NCI-H524 treated with DMSO at 0.1 percent for 48 hours (cell line): ENCODE data around the gene BRF1.
A peak's percentile ranks its signal among the peaks of the same experiment; 100 is the strongest.
"Not testable (repeated sequence)": the region's sequence is repeated elsewhere in the genome, so short reads cannot be mapped to it uniquely, and the experiment has no call there.

Experiments used
- DNase-seq: peaks from one replicate; lab custom pipeline; 2025; lab: John Stamatoyannopoulos, UW

The BRF1 gene

GRCh38 chr14:105287249-105288102 lies 13.3 kb downstream of the BRF1 start:
- DNase-seq, result no peak

DNA sequence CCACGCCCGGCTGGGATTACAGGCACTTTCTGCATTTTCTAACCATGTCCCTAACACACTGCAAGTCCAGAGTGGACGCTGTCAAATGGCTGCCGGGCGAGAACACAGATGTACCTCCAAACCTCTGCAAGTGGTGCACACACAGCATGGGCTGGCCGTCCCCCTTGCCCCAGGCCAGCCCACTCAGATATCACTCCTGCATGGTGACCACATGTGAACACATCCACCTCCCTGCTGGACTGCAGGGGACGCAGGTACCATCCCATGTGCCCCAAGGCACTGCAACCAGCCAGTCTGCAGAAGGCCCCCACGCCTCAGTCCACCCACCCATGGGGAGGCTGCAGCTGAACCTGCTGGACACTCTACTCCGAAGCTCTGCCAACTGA lies 14.0 kb downstream of the BRF1 start:
- no peak for DNase-seq

DNA sequence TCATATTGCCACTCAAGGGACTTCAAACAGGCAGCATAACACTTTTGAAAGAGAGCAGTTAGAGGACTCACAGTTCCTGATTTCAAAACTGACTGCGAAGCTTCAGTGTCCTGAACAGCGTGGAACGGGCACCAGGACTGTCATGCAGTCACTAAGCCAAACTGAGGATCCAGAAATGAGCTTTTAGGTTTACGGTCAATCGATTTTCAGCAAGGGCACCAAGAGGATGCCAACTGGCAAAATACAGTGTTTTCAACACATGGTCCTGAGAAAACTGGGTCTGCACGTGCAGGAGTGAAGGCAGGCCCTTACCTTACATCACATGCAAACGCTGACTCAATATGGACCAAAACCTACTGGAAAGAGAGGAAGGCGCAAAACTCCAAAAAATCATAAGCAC lies 15.6 kb downstream of the BRF1 start:
- no peak for DNase-seq

GRCh38 chr14:105283899-105284298 lies 16.9 kb downstream of the BRF1 start:
- DNase-seq, result no peak

GRCh38 chr14:105283028-105283427 lies 17.8 kb downstream of the BRF1 start:
- no peak for DNase-seq

- DNase-seq, result no peak
Measured at GRCh38 chr14:105282098-105282725, 18.6 kb downstream of the BRF1 start.

DNA sequence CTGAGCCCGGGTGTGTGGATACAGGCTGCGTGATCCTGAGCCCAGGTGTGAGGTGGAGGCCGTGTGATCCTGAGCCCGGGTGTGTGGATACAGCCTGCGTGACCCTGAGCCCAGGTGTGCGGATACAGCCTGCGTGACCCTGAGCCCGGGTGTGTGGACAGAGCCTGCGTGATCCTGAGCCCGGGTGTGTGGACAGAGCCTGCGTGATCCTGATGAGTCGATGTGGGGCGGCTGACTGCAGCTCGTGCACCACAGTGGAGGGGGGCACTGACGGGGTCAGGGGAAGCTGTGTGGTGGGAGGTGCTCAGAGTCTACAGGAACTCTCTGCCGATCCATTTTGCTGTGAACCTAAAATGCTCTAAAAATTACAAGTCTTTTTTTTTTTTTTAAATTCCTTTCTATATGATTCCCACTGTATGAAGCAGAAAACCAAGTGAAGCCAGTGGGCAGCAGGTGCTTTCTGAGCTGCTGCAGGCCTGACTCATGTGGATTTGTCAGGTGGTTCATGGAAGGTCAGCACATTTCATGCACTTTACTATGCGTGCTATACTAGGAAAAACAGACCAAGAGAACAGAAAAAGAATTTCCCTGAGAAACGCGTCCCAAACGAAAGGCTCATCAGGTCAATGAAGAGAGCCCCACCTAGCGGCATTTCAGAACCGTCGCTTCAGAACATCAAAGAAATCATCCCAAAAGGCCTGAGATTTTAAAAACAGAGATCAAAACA lies 19.3 kb downstream of the BRF1 start:
- DNase-seq, result peak; percentile 8

DNA sequence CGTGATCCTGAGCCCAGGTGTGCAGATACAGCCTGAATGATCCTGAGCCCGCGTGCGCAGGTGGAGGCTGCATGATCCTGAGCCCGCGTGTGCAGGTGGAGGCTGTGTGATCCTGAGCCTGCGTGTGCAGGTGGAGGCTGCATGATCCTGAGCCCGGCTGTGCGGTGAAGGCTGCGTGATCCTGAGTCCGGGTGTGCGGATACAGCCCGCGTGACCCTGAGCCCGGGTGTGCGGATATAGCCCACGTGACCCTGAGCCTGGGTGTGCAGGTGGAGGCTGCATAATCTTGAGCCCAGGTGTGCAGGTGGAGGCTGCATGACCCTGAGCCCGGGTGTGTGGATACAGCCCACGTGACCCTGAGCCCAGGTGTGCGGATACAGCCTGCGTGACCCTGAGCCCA lies 20.3 kb downstream of the BRF1 start:
- DNase-seq, result no peak

DNA sequence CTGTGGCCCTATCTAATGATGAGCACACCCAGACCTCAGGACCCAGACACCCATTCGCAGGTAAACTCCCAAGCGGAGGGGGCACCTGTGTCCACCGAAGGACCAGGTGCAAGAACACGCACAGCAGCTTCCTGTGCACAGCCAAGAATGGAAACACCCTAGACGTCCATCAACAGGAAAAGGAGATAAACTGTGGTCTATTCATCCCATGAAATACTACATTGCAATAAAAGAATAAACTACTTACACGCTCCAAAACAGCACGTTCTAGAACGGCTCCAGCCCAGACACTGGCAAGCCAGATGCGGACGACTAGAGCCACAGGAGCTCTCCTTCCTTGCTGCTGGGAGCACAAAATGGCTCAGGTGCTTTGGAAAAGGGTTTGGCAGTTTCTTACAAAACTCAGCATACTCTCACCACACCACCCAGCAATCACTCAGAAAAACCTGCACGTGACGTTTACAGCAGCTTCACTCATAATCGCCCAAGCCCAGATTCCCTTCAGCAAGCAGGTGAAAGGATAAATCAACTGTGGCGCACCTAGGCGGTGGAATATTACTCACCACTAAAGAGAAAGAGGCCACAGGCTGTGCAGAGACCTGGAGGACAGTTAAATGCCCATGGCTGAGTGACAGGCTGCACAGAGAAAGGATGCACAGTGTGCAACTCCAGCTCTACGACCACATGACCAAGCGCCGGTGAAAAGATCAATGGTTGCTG lies 21.0 kb downstream of the BRF1 start:
- DNase-seq, result no peak

DNA sequence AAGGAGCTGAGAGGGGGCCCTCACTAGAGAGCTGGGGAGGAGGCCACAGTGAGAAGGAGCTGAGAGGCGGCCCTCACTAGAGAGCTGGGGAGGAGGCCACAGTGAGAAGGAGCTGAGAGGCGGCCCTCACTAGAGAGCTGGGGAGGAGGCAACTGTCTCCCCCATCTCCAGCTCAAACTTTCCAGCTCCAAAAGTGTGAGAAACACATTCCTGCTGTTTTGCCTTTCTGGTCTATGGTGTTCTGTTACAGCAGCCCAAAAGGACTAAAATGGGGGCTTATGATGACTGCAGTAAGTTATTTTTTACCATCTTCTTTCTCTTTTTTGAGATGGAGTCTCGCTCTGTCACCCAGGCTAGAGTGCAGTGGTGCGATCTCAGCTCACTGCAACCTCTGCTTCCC lies 23.4 kb downstream of the BRF1 start:
- DNase-seq, result not testable (repeated sequence)

DNA sequence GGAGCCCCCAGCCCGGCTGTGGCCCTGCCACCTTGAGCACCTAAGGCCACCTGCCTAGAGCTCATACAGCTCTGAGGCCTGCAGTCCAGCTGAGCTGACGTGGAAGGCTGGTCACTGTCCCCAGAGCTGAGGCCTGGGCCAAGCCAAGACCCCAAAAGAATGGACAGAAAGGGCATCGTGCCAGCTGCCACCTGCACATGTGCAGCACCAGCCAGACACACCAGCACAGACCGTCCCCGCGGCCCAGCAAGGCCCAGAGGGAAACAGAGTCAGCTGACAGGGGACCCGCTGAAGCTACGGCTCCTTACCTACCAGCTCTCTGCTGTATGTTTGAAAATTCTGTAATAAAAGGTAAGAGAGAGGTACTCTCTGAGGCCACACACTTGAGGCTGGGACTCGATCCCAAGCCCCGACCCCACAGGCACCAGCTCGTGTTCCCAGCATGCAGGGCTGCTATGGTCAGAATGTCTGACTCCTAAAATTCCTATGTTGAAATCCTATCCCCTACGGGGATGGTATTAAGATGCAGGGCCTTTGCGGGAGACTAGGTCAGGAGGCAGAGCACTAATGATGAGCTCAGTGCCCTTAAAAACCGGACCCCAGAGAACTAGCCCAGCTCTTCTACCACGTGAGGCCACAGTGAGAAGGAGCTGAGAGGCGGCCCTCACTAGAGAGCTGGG lies 25.4 kb downstream of the BRF1 start:
- no peak for DNase-seq

DNA sequence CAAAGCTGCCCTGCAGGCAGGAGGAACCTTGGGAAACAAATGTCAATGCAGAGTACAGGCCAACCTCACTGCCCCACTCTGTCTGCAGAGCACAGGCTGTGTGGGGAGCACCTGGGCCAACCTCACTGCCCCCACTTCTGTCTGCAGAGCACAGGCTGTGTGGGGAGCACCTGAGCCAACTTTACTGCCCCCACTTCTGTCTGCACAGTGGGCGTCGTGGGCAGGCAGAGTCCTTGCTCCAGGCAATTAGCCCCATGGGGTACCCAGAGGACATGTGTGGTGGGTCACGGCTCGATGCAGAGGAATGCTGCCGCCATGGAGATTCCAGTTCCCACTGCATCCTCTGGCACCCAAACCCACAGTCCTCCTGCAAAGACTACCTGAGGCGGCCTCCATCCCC lies 26.2 kb downstream of the BRF1 start:
- no peak for DNase-seq

- DNase-seq, result no peak
Measured at GRCh38 chr14:105273062-105273461, 27.7 kb downstream of the BRF1 start.

DNA sequence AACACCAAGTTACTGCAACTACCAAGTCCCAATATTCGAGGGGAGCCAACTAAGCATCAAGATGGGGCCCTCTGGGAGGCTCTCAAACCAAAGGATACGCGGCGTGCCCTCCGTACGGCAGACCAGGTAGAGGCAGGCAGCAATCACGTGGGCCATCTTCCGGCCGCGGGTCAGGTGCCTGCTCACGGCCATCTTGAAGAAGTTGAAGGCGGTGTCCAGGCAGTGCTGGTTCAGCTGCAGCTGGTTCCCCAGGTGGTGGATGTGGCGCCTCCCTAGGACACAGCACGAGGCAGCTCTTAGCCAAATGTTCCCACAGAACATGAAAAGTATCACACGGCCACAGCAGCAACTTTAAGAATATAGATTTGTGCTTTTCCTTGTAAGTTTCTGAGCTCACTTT lies 28.2 kb downstream of the BRF1 start:
- DNase-seq, result no peak

- DNase-seq, result no peak
Measured at GRCh38 chr14:105271224-105271890, 29.4 kb downstream of the BRF1 start.

GRCh38 chr14:105269405-105269804 lies 31.4 kb downstream of the BRF1 start:
- no peak for DNase-seq

DNA sequence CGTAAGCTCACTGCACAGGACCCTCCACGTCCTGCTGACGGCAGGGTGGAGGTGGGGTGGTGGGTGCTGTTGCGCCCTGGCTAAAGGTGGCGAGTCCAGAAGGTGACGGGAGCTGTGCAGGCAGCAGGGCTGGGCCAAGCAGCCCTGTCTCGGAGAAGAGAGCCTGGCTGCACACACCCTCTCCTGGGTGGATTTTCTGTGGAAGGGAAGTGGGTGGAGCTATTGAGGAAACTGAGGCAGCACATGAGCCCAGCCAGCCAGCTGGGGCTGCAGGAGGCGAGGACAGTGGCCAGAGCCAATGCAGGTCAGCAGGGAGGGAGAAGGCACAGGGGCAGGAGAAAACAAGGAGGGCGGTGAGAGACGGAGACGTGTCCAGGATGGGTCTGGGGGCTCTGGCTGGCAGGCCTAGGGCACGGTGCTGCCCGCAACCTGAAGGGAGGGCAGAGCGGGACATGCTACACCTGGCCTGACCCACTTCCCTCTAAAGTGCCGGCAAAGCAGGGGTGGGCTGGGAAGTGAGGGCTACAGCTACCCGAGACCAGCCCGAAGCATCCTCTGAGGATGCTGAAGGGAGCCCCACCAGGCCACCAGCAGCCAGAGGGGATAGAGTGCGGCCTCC lies 32.0 kb downstream of the BRF1 start:
- DNase-seq, result no peak

DNA sequence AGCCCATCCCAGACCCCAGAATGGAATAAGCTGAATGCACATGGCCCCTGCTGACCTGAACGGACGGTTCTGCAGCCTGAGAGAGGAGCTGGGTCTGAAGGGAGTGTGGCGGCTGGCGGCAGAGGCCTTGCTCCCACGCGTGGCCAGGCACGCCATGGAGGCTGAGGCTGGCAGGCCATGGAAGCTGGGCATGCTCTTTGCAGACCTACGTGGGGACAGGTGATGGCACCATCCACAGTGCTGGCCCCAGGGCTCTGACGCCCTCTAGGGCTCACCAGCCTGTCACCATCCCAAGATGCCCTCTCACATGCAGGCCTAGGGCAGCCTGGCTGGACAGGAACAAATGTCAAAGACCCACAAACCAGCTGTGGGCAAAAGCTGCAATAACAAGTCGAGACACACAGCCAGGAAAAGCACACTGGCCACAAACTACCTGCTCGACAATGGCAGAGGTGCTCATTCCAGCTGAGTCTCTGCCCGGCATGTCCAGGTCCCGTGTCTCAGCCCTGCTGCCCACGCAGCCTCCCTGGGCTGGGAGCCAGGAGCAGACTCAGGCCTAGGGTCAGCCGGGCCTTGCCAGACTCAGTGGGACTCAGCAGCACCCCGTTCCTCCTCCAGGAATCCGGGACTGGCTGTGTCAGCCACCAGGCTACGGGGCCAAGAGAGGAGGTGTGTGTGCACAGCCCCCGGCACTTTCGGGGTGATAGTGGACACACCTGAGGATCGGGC lies 32.8 kb downstream of the BRF1 start:
- DNase-seq, result no peak

GRCh38 chr14:105261781-105262180 lies 39.0 kb downstream of the BRF1 start:
- DNase-seq, result no peak

DNA sequence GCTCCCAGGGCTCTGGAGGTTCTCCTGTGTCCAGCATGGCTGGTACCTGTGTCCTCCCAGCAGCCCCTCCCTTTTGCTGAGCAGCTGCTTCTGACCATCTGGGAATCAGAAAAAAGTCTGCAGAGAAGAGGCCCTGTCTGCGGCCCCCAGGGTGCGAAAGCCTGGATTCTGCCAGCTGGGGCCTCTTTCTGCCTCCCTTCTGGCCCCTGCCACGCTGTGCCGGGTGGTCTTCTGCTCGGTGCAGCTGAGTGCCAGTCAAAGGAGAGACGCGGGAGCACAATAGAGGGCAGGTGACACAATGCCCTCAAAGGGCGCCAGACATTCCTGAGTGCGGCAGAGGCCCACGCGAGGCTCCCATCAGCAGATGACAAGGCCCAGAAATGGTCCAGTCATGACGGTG lies 39.8 kb downstream of the BRF1 start:
- DNase-seq, result peak; percentile 88
